HK-2 (cell line): Measurements from ENCODE around the gene ZMIZ1.

ENCODE experiments used
- DNase-seq: peaks from one replicate; pipeline ENCODE4 v3.0.0-alpha.2; 2018; ENCODE audit not compliant: unreplicated experiment

The ZMIZ1 gene

GRCh38 chr10:79068562-79069324 lies at the start of gene ZMIZ1:
Gene ZMIZ1, plus strand, starts transcription at chr10:79068966. Its CDS starts 132,667 bp downstream, at chr10:79201633.
- DNase-seq: peak; percentile 95

- DNase-seq: no peak
Measured at GRCh38 chr10:79019441-79020014, 49.2 kb upstream of the ZMIZ1 start.

GRCh38 chr10:79020015-79020491 lies 48.7 kb upstream of the ZMIZ1 start:
- DNase-seq: no peak

- no peak for DNase-seq
Measured at GRCh38 chr10:79020605-79021004, 48.2 kb upstream of the ZMIZ1 start.

- DNase-seq: no peak
Measured at GRCh38 chr10:79021331-79021907, 47.3 kb upstream of the ZMIZ1 start.

GRCh38 chr10:79021948-79022499 lies 46.7 kb upstream of the ZMIZ1 start:
- no peak for DNase-seq

- no peak for DNase-seq
Measured at GRCh38 chr10:79022565-79023230, 46.1 kb upstream of the ZMIZ1 start.

GRCh38 chr10:79023240-79024162 lies 45.3 kb upstream of the ZMIZ1 start:
- DNase-seq: no peak

- no peak for DNase-seq
Measured at GRCh38 chr10:79024296-79024695, 44.5 kb upstream of the ZMIZ1 start.

- DNase-seq: no peak
Measured at GRCh38 chr10:79024720-79025198, 44.0 kb upstream of the ZMIZ1 start.

GRCh38 chr10:79025199-79025832 lies 43.5 kb upstream of the ZMIZ1 start:
- DNase-seq: no peak

- DNase-seq: no peak
Measured at GRCh38 chr10:79026341-79026761, 42.4 kb upstream of the ZMIZ1 start.

GRCh38 chr10:79026806-79027146 lies 42.0 kb upstream of the ZMIZ1 start:
- DNase-seq: no peak

- DNase-seq: no peak
Measured at GRCh38 chr10:79027147-79028055, 41.4 kb upstream of the ZMIZ1 start.

- no peak for DNase-seq
Measured at GRCh38 chr10:79028056-79028430, 40.7 kb upstream of the ZMIZ1 start.

GRCh38 chr10:79028451-79029010 lies 40.2 kb upstream of the ZMIZ1 start:
- no peak for DNase-seq

- no peak for DNase-seq
Measured at GRCh38 chr10:79029478-79030390, 39.0 kb upstream of the ZMIZ1 start.

- DNase-seq: no peak
Measured at GRCh38 chr10:79030705-79031104, 38.1 kb upstream of the ZMIZ1 start.
